OCI-LY7 (cell line): ENCODE measurements around the gene GPC4. TPM values are rescaled to one million over a fixed set of nuclear protein-coding genes. Genes with fewer than 3 reads are reported as not detected.
"Not testable (repeated sequence)": the region's sequence is repeated elsewhere in the genome, so short reads cannot be mapped to it uniquely, and the experiment has no call there.

ENCODE experiments used
- BruUV-seq: library from RNA; stranded (reverse); fragments of 400-500 nt; replicated peaks from 2 replicates; lab custom pipeline; 2021; lab: Mats Ljungman, UMichigan
- CTCF ChIA-PET: fragments of 300-600 bp; sonication (Branson Sonifier 250); formaldehyde crosslinking; loops from one replicate; lab custom pipeline; 2022; ENCODE audit warnings: antibody characterized with exemption; ENCODE audit not compliant: unreplicated experiment; lab: Charles Lee
- POLR2A ChIA-PET: fragments of 300-600 bp; sonication (Branson Sonifier 250); formaldehyde crosslinking; loops from one replicate; lab custom pipeline; 2022; ENCODE audit warnings: antibody characterized with exemption; lab: Charles Lee
- DNase-seq: peaks from one replicate; pipeline ENCODE4 v3.0.0-alpha.2; 2015; ENCODE audit warnings: low spot score
- H2AFZ ChIP-seq: fragments of 200-600 bp; sonication (generic), shearing (Covaris generic); 2 replicates; pipeline ENCODE4 v1.6.1; 2014; ENCODE audit warnings: mild to moderate bottlenecking, antibody characterized with exemption, low read length, moderate library complexity
- H3K27ac ChIP-seq: fragments of 200-600 bp; sonication (generic); 2 replicates; pipeline ENCODE4 v1.5.1; 2014; ENCODE audit warnings: mixed run types, low read depth, mild to moderate bottlenecking, moderate library complexity, low read length, inconsistent platforms; ENCODE audit not compliant: poor library complexity, severe bottlenecking
- H3K36me3 ChIP-seq: fragments of 200-600 bp; sonication (generic); 2 replicates; pipeline ENCODE4 v1.6.1; 2014; ENCODE audit warnings: mild to moderate bottlenecking, antibody characterized with exemption, low read length, moderate library complexity, mixed read lengths; ENCODE audit not compliant: insufficient read depth
- H3K4me1 ChIP-seq: fragments of 200-600 bp; sonication (generic); 2 replicates; pipeline ENCODE4 v1.5.1; 2014; ENCODE audit warnings: mild to moderate bottlenecking, low read length; ENCODE audit not compliant: insufficient read depth, poor library complexity, severe bottlenecking
- H3K4me2 ChIP-seq: fragments of 200-600 bp; sonication (generic); 2 replicates; pipeline ENCODE4 v1.6.1; 2014; ENCODE audit warnings: mild to moderate bottlenecking, low read length
- H3K4me3 ChIP-seq: fragments of 200-600 bp; sonication (generic); 2 replicates; pipeline ENCODE4 v1.5.1; 2014; ENCODE audit warnings: mild to moderate bottlenecking, low read depth, low read length; ENCODE audit not compliant: poor library complexity, severe bottlenecking
- H3K79me2 ChIP-seq: fragments of 200-600 bp; sonication (generic); 2 replicates; pipeline ENCODE4 v1.6.1; 2016; ENCODE audit warnings: low read depth, mild to moderate bottlenecking, low read length, moderate library complexity, mixed read lengths; ENCODE audit not compliant: insufficient read depth
- H3K9me2 ChIP-seq: fragments of 200-600 bp; sonication (generic); 2 replicates; pipeline ENCODE4 v1.6.1; 2016; ENCODE audit warnings: mild to moderate bottlenecking, low read length, mixed read lengths; ENCODE audit not compliant: insufficient read depth
- H3K9me3 ChIP-seq: fragments of 200-600 bp; sonication (generic); 2 replicates; pipeline ENCODE4 v1.6.1; 2014; ENCODE audit warnings: mild to moderate bottlenecking, mixed run types, low read length, mixed read lengths
- H4K20me1 ChIP-seq: fragments of 200-600 bp; sonication (generic); 2 replicates; pipeline ENCODE4 v1.6.1; 2014; ENCODE audit warnings: mild to moderate bottlenecking, antibody characterized with exemption, low read length, moderate library complexity, mixed read lengths; ENCODE audit not compliant: insufficient read depth
- EZH2phosphoT487 ChIP-seq: fragments of 200-600 bp; sonication (generic); IDR thresholded peaks from 2 replicates; pipeline ENCODE4 v1.6.1; 2018; ENCODE audit warnings: low read depth, borderline replicate concordance, mild to moderate bottlenecking, mixed run types, antibody characterized with exemption, low read length, moderate library complexity, mixed read lengths
- intact Hi-C: fragments of 100-400 bp; cut with micrococcal nuclease; formaldehyde crosslinking; loops from one replicate; pipeline ENCODE4 v1.10.0; 2022; ENCODE audit not compliant: unreplicated experiment
- total RNA-seq, 2 experiments: library from RNA; depleted of rRNA in 1 of 2; stranded (reverse); fragments of >200 nt in 1 of 2; shearing (Covaris generic) in 1 of 2; gene quantifications; 2 replicates each; pipeline ENCODE4 v1.2.3, GENCODE V29; 2014 to 2022
- TF ChIP-seq, protein P1 (sequence below): fragments of 200-600 bp; sonication (generic); conservative IDR thresholded peaks from 2 replicates; pipeline ENCODE4 v1.5.1; 2014; ENCODE audit warnings: mild to moderate bottlenecking, antibody characterized with exemption, low read length, moderate library complexity, mixed read lengths

GPC4 gene
- total RNA-seq, 2 experiments from 2014 or later = not detected

DNA sequence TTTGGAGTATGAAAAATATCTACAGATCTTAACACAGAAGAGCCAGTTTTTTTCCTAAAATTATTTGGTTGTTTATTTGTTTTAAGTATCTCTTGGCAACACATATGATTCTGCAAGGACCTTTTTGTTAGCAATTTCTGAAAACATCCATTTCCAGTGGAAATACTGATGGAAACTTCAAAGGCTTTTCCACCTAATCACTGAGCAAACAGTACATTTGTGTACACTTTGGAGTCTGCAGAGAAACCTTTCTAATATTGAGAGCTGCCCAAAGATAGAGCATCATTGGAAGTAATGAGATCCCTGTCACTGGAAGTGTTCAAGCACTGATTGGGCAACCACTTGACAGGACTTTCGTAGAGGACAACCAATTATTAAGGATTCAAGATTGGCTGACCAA is 127.4 kb downstream of the GPC4 start:
- BruUV-seq = no TSS peak
- Histone ChIP-seq H3K9me3 (no peaks in the 10 kb centered on the region), H2AFZ (no peak overlapping the region), H3K9me2 (no peaks in the 10 kb centered on the region), H3K4me3 (no peak overlapping the region), H3K4me2 (no peak overlapping the region), H3K4me1 (no peaks in the 10 kb centered on the region), H3K79me2 (no peaks in the 10 kb centered on the region), H3K36me3 (no peaks in the 10 kb centered on the region), H4K20me1 (no peaks in the 10 kb centered on the region), H3K27ac (no peak overlapping the region)
- ChIA-PET POLR2A (no interaction called here), CTCF (no interaction called here)
- intact Hi-C loops = no loop called here
- TF ChIP-seq, protein P1, sequence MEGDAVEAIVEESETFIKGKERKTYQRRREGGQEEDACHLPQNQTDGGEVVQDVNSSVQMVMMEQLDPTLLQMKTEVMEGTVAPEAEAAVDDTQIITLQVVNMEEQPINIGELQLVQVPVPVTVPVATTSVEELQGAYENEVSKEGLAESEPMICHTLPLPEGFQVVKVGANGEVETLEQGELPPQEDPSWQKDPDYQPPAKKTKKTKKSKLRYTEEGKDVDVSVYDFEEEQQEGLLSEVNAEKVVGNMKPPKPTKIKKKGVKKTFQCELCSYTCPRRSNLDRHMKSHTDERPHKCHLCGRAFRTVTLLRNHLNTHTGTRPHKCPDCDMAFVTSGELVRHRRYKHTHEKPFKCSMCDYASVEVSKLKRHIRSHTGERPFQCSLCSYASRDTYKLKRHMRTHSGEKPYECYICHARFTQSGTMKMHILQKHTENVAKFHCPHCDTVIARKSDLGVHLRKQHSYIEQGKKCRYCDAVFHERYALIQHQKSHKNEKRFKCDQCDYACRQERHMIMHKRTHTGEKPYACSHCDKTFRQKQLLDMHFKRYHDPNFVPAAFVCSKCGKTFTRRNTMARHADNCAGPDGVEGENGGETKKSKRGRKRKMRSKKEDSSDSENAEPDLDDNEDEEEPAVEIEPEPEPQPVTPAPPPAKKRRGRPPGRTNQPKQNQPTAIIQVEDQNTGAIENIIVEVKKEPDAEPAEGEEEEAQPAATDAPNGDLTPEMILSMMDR = no peak
- no peak for TF ChIP-seq EZH2phosphoT487
- DNase-seq = no peak

DNA sequence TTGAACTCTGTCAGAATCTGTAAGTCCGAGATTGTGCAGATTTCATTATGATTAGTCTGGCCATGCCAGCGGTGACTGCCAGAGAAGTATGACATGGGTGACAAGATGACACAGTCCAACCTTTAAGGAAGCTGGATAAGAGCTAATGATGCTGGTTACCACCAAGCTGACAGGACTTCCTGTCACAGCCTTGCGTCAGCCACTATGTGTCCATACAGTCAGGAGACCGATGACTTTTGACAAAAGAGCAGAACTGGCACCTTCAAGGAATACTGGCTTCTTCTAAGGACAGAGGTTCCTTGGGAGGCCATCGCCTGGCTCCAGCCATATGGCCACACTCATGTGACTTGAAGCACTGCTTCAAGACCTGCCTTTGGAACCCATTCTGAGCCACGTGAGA is 129.9 kb downstream of the GPC4 start:
- H3K79me2 ChIP-seq = no peaks in the 10 kb centered on the region
- H4K20me1 ChIP-seq = no peaks in the 10 kb centered on the region
- H2AFZ ChIP-seq = no peak overlapping the region
- POLR2A ChIA-PET = no interaction called here
- no peaks in the 10 kb centered on the region for H3K9me3 ChIP-seq
- no peaks in the 10 kb centered on the region for H3K36me3 ChIP-seq
- TF ChIP-seq, protein P1 = no peak
- TF ChIP-seq EZH2phosphoT487 = no peak
- H3K9me2 ChIP-seq = no peaks in the 10 kb centered on the region
- CTCF ChIA-PET = no interaction called here
- intact Hi-C loops = no loop called here
- DNase-seq = no peak
- H3K27ac ChIP-seq = no peak overlapping the region
- H3K4me3 ChIP-seq = no peak overlapping the region
- no peak overlapping the region for H3K4me2 ChIP-seq
- no TSS peak for BruUV-seq
- H3K4me1 ChIP-seq = no peaks in the 10 kb centered on the region

DNA sequence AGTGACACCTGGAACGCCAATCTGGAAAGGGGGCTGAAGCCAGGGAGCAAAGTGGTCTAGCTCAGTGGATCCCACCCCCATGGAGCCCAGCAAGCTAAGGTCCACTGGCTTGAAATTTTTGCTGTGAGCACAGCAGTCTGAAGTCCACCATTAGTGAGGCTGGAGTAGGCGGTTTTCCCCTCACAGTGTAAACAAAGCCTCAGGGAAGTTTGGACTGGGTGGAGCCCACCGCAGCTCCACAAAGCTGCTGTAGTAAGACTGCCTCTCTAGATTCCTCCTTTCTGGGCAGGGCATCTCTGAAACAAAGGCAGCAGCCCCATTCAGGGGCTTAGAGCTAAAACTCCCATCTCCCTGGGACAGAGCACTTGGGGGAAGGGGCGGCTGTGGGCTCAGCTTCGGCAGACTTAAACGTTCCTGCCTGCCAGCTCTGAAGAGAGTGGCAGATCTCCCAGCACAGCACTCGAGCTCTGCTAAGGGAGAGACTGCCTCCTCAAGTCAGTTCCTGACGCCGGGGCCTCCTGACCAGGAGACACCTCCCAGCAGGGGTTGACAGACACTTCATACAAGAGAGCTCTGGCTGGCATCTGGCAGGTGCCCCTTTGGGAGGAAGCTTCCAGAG is 136.1 kb downstream of the GPC4 start:
- DNase-seq, POLR2A ChIA-PET: not testable (repeated sequence)

More for the DNA sequence above, 136.1 kb downstream of the GPC4 start:
- H3K4me2 ChIP-seq, H3K27ac ChIP-seq, H3K4me3 ChIP-seq, H3K4me1 ChIP-seq, BruUV-seq, H3K9me3 ChIP-seq, H3K79me2 ChIP-seq, H3K9me2 ChIP-seq, intact Hi-C loops, H2AFZ ChIP-seq, H3K36me3 ChIP-seq, H4K20me1 ChIP-seq, CTCF ChIA-PET: not testable (repeated sequence)
